Psoas muscle (tissue), 8 donors: ENCODE data around the gene OTUD1. TPM values are rescaled to one million over a fixed set of nuclear protein-coding genes. Genes with fewer than 3 reads are reported as not detected.

Experiments used
- ATAC-seq, 4 donors: fragments of 200-7000 bp; cut with Tn5 transposase; one replicate each; pipeline ENCODE4 v1.9.1; 2020; ENCODE audit warnings: moderate library complexity in 3 of 4, mild to moderate bottlenecking in 2 of 4
- DNase-seq, 2 donors: peaks; one replicate each; pipeline ENCODE4 v3.0.0-alpha.2; 2020
- H3K27ac ChIP-seq: fragments of 200-600 bp; one replicate; pipeline ENCODE4 v1.8.0; 2022
- H3K27me3 ChIP-seq, 3 donors: fragments of 200-600 bp in 1 of 3; one replicate each; pipeline versions ENCODE4 v1.6.1 to v1.8.0; 2013 to 2022; ENCODE audit warnings: low read length in 2 of 3, mild to moderate bottlenecking in 2 of 3, moderate library complexity in 1 of 3; ENCODE audit not compliant: insufficient read depth in 3 of 3
- H3K36me3 ChIP-seq, 2 donors: fragments of 200-600 bp in 1 of 2; one replicate each; pipeline versions ENCODE4 v1.6.1 to v1.8.0; 2013 to 2022; ENCODE audit warnings: low read depth in 1 of 2, mild to moderate bottlenecking in 1 of 2, moderate library complexity in 1 of 2; ENCODE audit not compliant: insufficient read depth in 1 of 2
- H3K4me1 ChIP-seq: fragments of 200-600 bp; one replicate; pipeline ENCODE4 v1.8.0; 2022
- H3K4me3 ChIP-seq: fragments of 200-600 bp; one replicate; pipeline ENCODE4 v1.8.0; 2022; ENCODE audit warnings: mild to moderate bottlenecking
- H3K9me3 ChIP-seq: fragments of 200-600 bp; one replicate; pipeline ENCODE4 v1.8.0; 2022
- CTCF ChIP-seq: fragments of 200-600 bp; IDR thresholded peaks from one replicate; pipeline ENCODE4 v1.8.0; 2022; ENCODE audit warnings: antibody characterized with exemption
- WGBS, 3 donors: extraction: QIAGEN DNeasy Blood & Tissue Kit; methylation state at CpG; one replicate each; pipeline versions ENCODE4 v1.1.6 to v1.1.7; 2013; 5-methylcytosine and 5-hydroxymethylcytosine counted together
- intact Hi-C, 2 donors: fragments of 100-400 bp; cut with DNase I; formaldehyde crosslinking; loops; one replicate each; pipeline versions ENCODE4 v1.11.0 to v1.14.2; 2022
- polyA plus RNA-seq, 3 donors: library from polyadenylated mRNA; stranded (reverse); fragments of 200-250 nt; gene quantifications; one replicate each; pipeline ENCODE4 v1.2.3, GENCODE V29; 2013
- total RNA-seq, 4 donors: library from RNA; stranded (reverse); fragmentation: NEBNext Ultra II Directional in 2 of 4; extraction: Animal tissue kit (Norgen Biotek cat#: 25700) in 2 of 4; gene quantifications; one replicate each; pipeline versions ENCODE4 v1.2.1 to v1.2.4, GENCODE V29; 2021 to 2023
- donor health status: healthy with polysubstance abuse.
- donor health status: DM: no; HTN: no; CAD: no; lungs with moderate emphysema.
- donor health status: Bipolar disorder and iron deficiency.
- donor health status: healthy.
- donor health status: DM: yes; HTN: yes; CAD: no.
- donor health status: DM: no; HTN: no; CAD: no.
- donor health status: DM: no; HTN: no; CAD: no.
- donor health status: DM: yes; HTN: yes; CAD: no.

OTUD1 gene
- total and polyA plus RNA-seq, 7 donors = 1.9 to 165 (median 73.1) TPM

GRCh38 chr10:23479798-23480473, 41.1 kb downstream of the OTUD1 start:
- Histone ChIP-seq H3K9me3 (no peaks in the 10 kb centered on the region), H3K36me3 (no peaks in the 10 kb centered on the region), H3K4me1 (no peaks in the 10 kb centered on the region), H3K27me3 (no peaks in the 10 kb centered on the region), H3K4me3 (no peak overlapping the region), H3K27ac (no peak overlapping the region)
- no peak for TF ChIP-seq CTCF
- ATAC-seq = peak in 1 of 4 donors; percentile 41
- intact Hi-C loops = no loop called here
- no peak for DNase-seq
- WGBS, 3 donors = 56 to 68% (median 61%) methylated on average over 3 of the region's 3 CpGs

- H3K27ac ChIP-seq = no peak overlapping the region
- TF ChIP-seq CTCF = no peak
- DNase-seq (no peak), ATAC-seq (no peak)
- no peaks in the 10 kb centered on the region for H3K36me3 ChIP-seq
- H3K27me3 ChIP-seq = no peaks in the 10 kb centered on the region
- no peak overlapping the region for H3K4me3 ChIP-seq
- no peaks in the 10 kb centered on the region for H3K9me3 ChIP-seq
- 75 to 93% (median 76%) methylated on average over 3 of the region's 3 CpGs for WGBS, 3 donors
- intact Hi-C loops = no loop called here
- H3K4me1 ChIP-seq = no peaks in the 10 kb centered on the region
Observed at GRCh38 chr10:23481363-23481961, 42.6 kb downstream of the OTUD1 start.

- Histone ChIP-seq H3K27me3 (no peaks in the 10 kb centered on the region), H3K4me3 (no peak overlapping the region), H3K36me3 (no peaks in the 10 kb centered on the region), H3K27ac (no peak overlapping the region), H3K4me1 (no peaks in the 10 kb centered on the region), H3K9me3 (no peaks in the 10 kb centered on the region)
- TF ChIP-seq CTCF = no peak
- no peak for ATAC-seq
- 85 to 88% (median 87%) methylated on average over 3 of the region's 3 CpGs for WGBS, 3 donors
- DNase-seq = no peak
- intact Hi-C loops = no loop called here
Observed at GRCh38 chr10:23490115-23490514, 51.2 kb downstream of the OTUD1 start.

Other genes with a start within 250 kb of the OTUD1 start
- gene PTF1A, start 246.8 kb upstream of the OTUD1 start, total RNA-seq = not detected
- not detected for gene PTF1A, start 246.8 kb upstream of the OTUD1 start, polyA plus RNA-seq
- gene C10orf67, start 94.3 kb upstream of the OTUD1 start, total RNA-seq = under 1 TPM in 2 of 4 donors, not detected in 2; 0.30 to 0.67 TPM
- under 1 TPM; 0.01 to 0.06 (median 0.03) TPM for gene C10orf67, start 94.3 kb upstream of the OTUD1 start, polyA plus RNA-seq